GM21576 (cell line): ENCODE data around the gene UNG.

Experiments used
- ATAC-seq: cut with Tn5 transposase; IDR thresholded peaks from one replicate; pipeline ENCODE4 v1.9.1; 2021; ENCODE audit warnings: mild to moderate bottlenecking, moderate library complexity; ENCODE audit not compliant: unreplicated experiment

UNG gene

GRCh38 chr12:109088818-109089217 lies 8.6 kb upstream of the UNG start:
- no peak for ATAC-seq

GRCh38 chr12:109089683-109090082 lies 7.7 kb upstream of the UNG start:
- ATAC-seq: no peak

GRCh38 chr12:109092497-109093021 lies 4.8 kb upstream of the UNG start:
- no peak for ATAC-seq

- ATAC-seq: peak; percentile 63
Measured at GRCh38 chr12:109093022-109093918, 4.1 kb upstream of the UNG start, which contains the start of gene ALKBH2. ALKBH2 (minus strand) TSS chr12:109093472; CDS start chr12:109092786, 686 bp downstream.

GRCh38 chr12:109097140-109097434 lies 310 bp upstream of the UNG start:
- no peak for ATAC-seq

GRCh38 chr12:109098183-109098604 lies 797 bp downstream of the UNG start:
- ATAC-seq: peak; percentile 13

GRCh38 chr12:109098651-109099050 lies 1.3 kb downstream of the UNG start:
- ATAC-seq: no peak

- ATAC-seq: no peak
Measured at GRCh38 chr12:109099431-109100020, 2.1 kb downstream of the UNG start.

- ATAC-seq: no peak
Measured at GRCh38 chr12:109100741-109101140, 3.3 kb downstream of the UNG start.

GRCh38 chr12:109102491-109102890 lies 5.1 kb downstream of the UNG start:
- ATAC-seq: no peak

- no peak for ATAC-seq
Measured at GRCh38 chr12:109105176-109105575, 7.8 kb downstream of the UNG start.

- ATAC-seq: no peak
Measured at GRCh38 chr12:109109746-109110350, 12.5 kb downstream of the UNG start.

GRCh38 chr12:109110988-109111495 lies 13.6 kb downstream of the UNG start:
- ATAC-seq: no peak

- no peak for ATAC-seq
Measured at GRCh38 chr12:109112720-109113465, 15.5 kb downstream of the UNG start.

GRCh38 chr12:109113661-109114321 lies 16.4 kb downstream of the UNG start:
- no peak for ATAC-seq

GRCh38 chr12:109114644-109115043 lies 17.2 kb downstream of the UNG start:
- ATAC-seq: no peak

- no peak for ATAC-seq
Measured at GRCh38 chr12:109115404-109115757, 18.0 kb downstream of the UNG start.

- no peak for ATAC-seq
Measured at GRCh38 chr12:109115758-109116610, 18.6 kb downstream of the UNG start, which contains the start of gene ACACB. ACACB (plus strand) TSS chr12:109116587; CDS start chr12:109139406, 22,819 bp downstream.

- ATAC-seq: no peak
Measured at GRCh38 chr12:109116611-109116949, 19.2 kb downstream of the UNG start.
